Fibroblast of the aortic adventitia (primary cell): ENCODE measurements around the gene NR2F2. TPM values are rescaled to one million over a fixed set of nuclear protein-coding genes. Genes with fewer than 3 reads are reported as not detected.

ENCODE experiments used
- DNase-seq: peaks from one replicate; pipeline ENCODE4 v3.0.0-alpha.2; 2010; ENCODE audit warnings: low read depth
- H3K4me3 ChIP-seq: 2 replicates; pipeline ENCODE4 v1.5.1; 2011; ENCODE audit warnings: low read depth, mild to moderate bottlenecking, control low read depth, low read length, moderate library complexity
- total RNA-seq: library from RNA; depleted of rRNA; stranded (reverse); fragments of >200 nt; gene quantifications from 2 replicates; pipeline ENCODE4 v1.2.3, GENCODE V29; 2012; ENCODE audit warnings: low replicate concordance
- TF ChIP-seq, protein P1 (sequence below): IDR thresholded peaks from 2 replicates; pipeline ENCODE4 v1.5.1; 2011; ENCODE audit warnings: mild to moderate bottlenecking, low read length, control low read depth, inconsistent platforms; ENCODE audit not compliant: insufficient read depth

NR2F2 gene
- total RNA-seq, 1 donor: 20.2 TPM

DNA sequence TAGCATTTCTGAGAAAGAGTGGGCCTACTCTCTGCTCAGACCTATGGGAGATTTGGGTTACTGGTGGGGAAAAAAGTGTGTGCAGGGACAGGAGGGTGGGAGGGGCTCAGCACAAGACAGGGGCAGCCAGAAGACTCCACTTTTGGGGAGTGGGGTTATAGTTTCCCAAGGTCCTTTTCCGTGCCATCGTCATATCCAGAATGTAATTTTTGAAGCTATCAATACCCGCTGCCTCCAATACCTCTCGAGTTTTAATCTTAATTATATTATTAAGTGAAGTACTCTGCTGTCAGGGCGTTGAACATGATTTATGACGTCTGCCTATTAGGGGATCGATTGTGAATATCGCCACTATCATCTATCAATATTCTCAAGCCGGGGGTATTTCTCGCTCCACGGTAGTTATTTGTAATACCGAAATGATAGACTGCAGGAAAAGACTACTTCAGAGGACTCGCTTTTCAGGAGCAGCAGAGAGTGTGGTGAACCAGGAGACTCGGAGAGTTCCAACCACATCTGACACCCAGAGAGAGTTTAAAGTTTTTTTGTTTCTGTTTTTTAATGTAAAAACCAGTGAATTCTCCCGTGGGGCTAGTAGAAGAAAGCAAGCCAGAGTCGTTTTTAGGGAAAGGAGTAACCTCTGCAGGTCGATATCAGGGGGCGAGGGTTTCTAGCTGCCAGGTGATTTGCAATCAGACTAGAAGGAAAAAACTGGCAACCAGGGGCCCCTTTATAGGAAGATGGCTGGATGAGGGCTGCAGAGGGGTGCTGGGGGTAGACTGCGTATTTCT is 20.6 kb downstream of the NR2F2 start:
- no peak for DNase-seq
- TF ChIP-seq, protein P1, sequence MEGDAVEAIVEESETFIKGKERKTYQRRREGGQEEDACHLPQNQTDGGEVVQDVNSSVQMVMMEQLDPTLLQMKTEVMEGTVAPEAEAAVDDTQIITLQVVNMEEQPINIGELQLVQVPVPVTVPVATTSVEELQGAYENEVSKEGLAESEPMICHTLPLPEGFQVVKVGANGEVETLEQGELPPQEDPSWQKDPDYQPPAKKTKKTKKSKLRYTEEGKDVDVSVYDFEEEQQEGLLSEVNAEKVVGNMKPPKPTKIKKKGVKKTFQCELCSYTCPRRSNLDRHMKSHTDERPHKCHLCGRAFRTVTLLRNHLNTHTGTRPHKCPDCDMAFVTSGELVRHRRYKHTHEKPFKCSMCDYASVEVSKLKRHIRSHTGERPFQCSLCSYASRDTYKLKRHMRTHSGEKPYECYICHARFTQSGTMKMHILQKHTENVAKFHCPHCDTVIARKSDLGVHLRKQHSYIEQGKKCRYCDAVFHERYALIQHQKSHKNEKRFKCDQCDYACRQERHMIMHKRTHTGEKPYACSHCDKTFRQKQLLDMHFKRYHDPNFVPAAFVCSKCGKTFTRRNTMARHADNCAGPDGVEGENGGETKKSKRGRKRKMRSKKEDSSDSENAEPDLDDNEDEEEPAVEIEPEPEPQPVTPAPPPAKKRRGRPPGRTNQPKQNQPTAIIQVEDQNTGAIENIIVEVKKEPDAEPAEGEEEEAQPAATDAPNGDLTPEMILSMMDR: no peak
- no peak overlapping the region for H3K4me3 ChIP-seq

DNA sequence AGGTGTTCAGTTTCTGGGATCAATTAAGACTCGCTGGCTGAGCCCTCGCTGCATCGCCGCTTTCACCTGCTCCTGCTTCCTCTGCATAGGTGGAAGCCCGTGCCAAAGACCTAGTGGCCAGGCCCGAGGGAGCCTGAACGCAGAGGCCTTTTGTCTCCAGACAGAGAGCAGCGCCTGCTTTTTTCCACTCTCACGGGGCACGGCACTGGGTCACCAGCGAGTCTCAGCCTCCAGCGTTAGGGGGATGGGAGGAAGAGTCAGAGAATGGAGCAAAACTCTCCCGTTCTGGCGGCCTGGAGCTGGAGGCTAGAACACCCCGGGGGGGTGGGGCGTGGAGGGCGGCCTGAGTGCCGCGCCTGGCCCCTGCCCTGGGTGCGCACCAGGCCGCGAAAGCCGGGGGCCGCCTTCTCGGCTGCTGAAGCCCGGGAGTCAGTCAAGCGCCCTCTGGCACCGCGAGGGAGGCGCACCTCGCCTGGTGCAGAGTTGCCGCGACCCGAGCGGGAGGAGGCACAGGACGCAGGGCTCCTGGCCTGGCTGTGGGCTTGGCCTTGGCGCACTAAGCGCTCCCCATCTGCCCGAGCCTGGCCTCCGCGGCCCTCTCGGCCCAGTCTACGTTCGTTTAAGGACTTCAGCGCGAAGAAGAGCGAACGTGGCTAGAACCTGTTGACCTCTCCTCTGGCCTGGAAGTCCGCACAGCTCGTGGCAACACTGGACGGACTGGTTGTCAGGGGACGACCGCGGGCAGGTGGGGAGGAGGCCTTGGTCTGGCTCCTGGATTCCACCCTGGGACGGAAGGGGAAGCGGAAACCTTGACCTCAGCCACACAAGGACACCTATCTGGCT is 21.5 kb downstream of the NR2F2 start:
- TF ChIP-seq, protein P1: no peak
- H3K4me3 ChIP-seq: no peak overlapping the region
- no peak for DNase-seq

DNA sequence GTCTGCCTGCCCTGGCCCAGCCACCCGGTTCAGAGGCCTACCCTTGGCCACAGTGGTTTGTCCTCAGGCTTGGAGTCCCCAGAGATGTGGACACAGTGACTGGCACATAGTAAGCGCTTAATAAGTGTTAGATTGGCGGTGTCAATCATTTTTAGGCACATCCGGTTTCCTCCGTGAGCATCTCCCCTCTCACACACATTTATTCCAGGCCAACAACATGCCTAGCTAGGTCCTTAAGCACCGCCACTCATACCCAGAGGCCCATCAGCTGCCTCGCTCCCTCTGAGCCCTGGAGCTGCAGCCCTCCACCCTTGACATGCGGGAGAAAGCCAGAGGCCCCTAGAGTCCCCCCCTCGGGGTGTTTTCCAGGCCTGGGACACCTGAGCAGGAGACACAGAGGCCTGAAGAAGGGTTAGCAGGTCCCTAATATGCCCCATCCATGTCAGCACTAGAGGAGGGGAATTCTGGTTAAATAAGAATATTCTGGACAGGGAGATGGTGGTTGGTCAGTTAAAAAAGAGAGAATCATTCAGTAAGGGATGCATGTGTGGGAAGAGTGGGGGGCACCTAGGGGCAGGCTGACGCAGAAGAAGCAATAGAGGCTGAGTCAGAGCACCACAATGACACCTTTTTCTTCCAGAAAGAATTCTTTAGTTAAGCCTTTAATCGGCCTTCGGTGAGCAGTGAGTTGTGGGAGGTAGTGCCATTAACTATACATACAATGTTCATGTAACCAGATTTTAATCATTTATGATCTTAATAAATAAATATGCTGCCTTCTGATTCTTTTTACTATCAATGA is 22.3 kb downstream of the NR2F2 start:
- H3K4me3 ChIP-seq: no peak overlapping the region
- DNase-seq: no peak
- TF ChIP-seq, protein P1: no peak

DNA sequence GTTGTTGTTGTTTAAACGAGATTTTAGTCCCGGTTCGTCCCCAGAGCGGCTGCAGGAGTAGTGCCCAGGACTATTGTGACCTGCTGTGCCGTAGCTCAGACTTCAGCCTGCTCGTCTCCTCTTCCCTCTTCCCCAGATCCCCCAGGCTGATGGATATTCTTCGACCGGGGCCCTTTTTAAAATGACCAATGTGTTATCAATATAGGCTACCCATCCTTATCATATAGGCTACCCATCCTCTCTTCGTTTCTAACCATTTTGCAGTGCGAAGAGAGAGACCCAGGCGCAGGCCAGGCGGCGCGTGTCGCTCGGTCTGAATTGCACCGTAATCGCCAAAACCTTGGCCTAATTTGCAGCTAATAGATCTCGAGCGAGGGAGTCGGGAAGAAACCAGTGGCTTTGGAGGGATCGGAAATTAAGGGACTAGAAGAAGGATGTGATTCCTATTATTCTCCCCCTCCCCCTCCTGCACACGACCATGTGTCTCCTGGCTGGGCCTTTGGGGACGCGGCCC is 23.0 kb downstream of the NR2F2 start:
- TF ChIP-seq, protein P1: no peak
- peak overlapping the region; percentile 75 for H3K4me3 ChIP-seq
- no peak for DNase-seq

GRCh38 chr15:96353930-96354730 is 23.6 kb downstream of the NR2F2 start:
- peak; percentile 54 for DNase-seq
- TF ChIP-seq, protein P1: peak; percentile 77
- peak overlapping the region; percentile 75 for H3K4me3 ChIP-seq
